Neutrophil (primary cell): ENCODE results near the gene POU6F2.

Experiments used
- H3K27ac ChIP-seq: fragments of 200-600 bp; sonication (generic); 2 replicates; pipeline ENCODE4 v1.5.1; 2016; ENCODE audit warnings: mild to moderate bottlenecking, moderate library complexity
- H3K27me3 ChIP-seq: fragments of 200-600 bp; sonication (generic); 2 replicates; pipeline ENCODE4 v1.6.0; 2016; ENCODE audit warnings: mild to moderate bottlenecking
- H3K36me3 ChIP-seq: fragments of 200-600 bp; sonication (generic); 2 replicates; pipeline ENCODE4 v1.5.1; 2017
- H3K4me1 ChIP-seq, 2 experiments: fragments of 200-600 bp in 1 of 2; sonication (generic) in 1 of 2; 1 replicate in 1 of 2; 2 replicates in 1 of 2; pipeline versions ENCODE4 v1.5.1 to v1.6.1; 2013 to 2016; ENCODE audit warnings: low read depth in 1 of 2, low read length in 1 of 2, mild to moderate bottlenecking in 1 of 2, moderate library complexity in 1 of 2; ENCODE audit not compliant: control insufficient read depth in 1 of 2, insufficient read depth in 1 of 2
- H3K4me3 ChIP-seq, 2 experiments: fragments of 200-600 bp in 1 of 2; sonication (generic) in 1 of 2; 1 replicate in 1 of 2; 2 replicates in 1 of 2; pipeline ENCODE4 v1.5.1; 2013 to 2016; ENCODE audit warnings: low read depth in 1 of 2, low read length in 1 of 2, mild to moderate bottlenecking in 1 of 2, moderate library complexity in 1 of 2
- H3K9me3 ChIP-seq: fragments of 200-600 bp; sonication (generic); 2 replicates; pipeline ENCODE4 v1.5.1; 2016
- TF ChIP-seq, protein P1 (sequence below): fragments of 200-600 bp; sonication (generic); IDR thresholded peaks from 2 replicates; pipeline ENCODE4 v1.5.1; 2016; ENCODE audit warnings: antibody characterized with exemption

POU6F2 gene

DNA sequence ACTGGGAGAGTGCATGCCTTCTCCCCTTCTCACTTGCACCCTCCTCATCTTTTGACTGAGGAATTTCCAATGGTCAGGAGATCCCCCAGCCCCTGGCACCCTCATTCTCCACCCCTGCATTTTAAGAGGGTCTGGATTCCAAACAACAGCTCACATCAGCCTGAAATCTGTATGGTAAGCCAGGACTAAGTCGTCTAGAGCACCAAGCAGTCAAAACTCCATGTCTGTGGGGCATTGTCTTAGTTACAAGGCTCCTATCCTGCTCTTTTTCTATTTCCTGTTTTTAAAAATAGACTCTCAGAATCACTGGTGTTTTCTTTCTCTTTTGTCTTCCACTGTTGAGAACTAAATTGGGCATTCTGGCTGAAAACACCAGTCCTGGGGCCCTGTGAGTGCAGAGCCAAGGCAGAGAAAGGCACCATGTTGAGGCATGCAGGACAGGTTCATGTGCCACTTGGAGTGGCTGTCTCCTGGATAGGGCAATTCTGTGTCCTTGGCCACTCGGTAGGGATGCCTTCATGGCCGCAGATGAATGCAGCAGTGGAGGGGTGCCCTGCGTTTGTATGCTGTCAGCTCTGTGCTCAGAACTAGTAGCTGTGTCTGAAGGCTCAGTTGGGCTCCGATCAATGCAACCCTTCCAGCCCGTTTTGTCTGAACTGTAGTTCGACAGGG, 371.9 kb downstream of the POU6F2 start:
- H3K4me1 ChIP-seq = no peaks in the 10 kb centered on the region
- no peak overlapping the region for H3K4me3 ChIP-seq
- H3K27ac ChIP-seq = no peak overlapping the region
- TF ChIP-seq, protein P1, sequence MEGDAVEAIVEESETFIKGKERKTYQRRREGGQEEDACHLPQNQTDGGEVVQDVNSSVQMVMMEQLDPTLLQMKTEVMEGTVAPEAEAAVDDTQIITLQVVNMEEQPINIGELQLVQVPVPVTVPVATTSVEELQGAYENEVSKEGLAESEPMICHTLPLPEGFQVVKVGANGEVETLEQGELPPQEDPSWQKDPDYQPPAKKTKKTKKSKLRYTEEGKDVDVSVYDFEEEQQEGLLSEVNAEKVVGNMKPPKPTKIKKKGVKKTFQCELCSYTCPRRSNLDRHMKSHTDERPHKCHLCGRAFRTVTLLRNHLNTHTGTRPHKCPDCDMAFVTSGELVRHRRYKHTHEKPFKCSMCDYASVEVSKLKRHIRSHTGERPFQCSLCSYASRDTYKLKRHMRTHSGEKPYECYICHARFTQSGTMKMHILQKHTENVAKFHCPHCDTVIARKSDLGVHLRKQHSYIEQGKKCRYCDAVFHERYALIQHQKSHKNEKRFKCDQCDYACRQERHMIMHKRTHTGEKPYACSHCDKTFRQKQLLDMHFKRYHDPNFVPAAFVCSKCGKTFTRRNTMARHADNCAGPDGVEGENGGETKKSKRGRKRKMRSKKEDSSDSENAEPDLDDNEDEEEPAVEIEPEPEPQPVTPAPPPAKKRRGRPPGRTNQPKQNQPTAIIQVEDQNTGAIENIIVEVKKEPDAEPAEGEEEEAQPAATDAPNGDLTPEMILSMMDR = no peak
- H3K9me3 ChIP-seq = no peaks in the 10 kb centered on the region
- no peaks in the 10 kb centered on the region for H3K27me3 ChIP-seq
- H3K36me3 ChIP-seq = no peaks in the 10 kb centered on the region

- no peaks in the 10 kb centered on the region for H3K4me1 ChIP-seq
- H3K9me3 ChIP-seq = no peaks in the 10 kb centered on the region
- no peak overlapping the region for H3K4me3 ChIP-seq
- no peaks in the 10 kb centered on the region for H3K27me3 ChIP-seq
- no peaks in the 10 kb centered on the region for H3K36me3 ChIP-seq
- H3K27ac ChIP-seq = no peak overlapping the region
- TF ChIP-seq, protein P1 = no peak
Observed at GRCh38 chr7:39353615-39354376, 376.1 kb downstream of the POU6F2 start.

GRCh38 chr7:39355664-39356063, 378.0 kb downstream of the POU6F2 start:
- Histone ChIP-seq H3K27me3 (no peaks in the 10 kb centered on the region), H3K9me3 (no peaks in the 10 kb centered on the region), H3K36me3 (no peaks in the 10 kb centered on the region), H3K4me1 (no peaks in the 10 kb centered on the region), H3K27ac (no peak overlapping the region), H3K4me3 (no peak overlapping the region)
- TF ChIP-seq, protein P1 = no peak

DNA sequence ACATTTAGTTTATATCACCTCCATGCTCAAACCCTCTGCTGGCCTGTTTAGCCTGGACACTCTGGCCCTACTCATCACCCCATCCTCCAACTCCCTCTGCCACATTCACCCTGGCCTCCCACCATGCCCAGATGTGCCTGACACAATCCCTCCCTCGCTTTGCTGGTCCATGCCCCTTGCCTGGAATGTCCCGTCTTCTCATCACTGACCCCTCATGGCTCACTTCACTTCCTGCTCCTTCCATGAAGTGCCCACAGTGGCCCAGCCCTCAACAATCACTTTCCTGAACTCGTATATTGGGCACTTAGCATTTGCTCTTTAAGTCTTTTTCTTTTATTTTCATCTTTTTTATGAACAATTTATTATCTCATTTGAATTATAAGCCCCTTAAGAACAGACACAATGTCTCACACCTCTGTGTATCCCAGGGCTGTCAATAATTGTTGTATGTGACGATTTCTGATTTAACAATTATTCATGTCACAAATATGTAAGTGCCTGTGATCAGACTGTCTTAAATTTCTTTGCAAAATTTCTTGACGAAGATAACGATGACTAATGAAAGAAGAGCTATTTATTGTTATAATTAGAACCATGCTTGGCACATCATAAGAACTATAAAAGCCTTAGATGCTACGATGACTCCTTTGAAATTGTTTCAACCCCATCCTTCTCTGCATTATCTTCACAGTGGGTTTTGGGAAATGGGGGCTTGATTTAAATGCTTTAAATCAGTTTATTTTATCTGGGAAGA, 378.6 kb downstream of the POU6F2 start:
- Histone ChIP-seq H3K27me3 (no peaks in the 10 kb centered on the region), H3K4me3 (no peak overlapping the region), H3K9me3 (no peaks in the 10 kb centered on the region), H3K36me3 (no peaks in the 10 kb centered on the region), H3K27ac (no peak overlapping the region), H3K4me1 (no peaks in the 10 kb centered on the region)
- TF ChIP-seq, protein P1 = no peak

GRCh38 chr7:39357648-39358047, 379.9 kb downstream of the POU6F2 start:
- Histone ChIP-seq H3K4me1 (no peaks in the 10 kb centered on the region), H3K4me3 (no peak overlapping the region), H3K27me3 (no peaks in the 10 kb centered on the region), H3K27ac (no peak overlapping the region), H3K9me3 (no peaks in the 10 kb centered on the region), H3K36me3 (no peaks in the 10 kb centered on the region)
- TF ChIP-seq, protein P1 = no peak
